Stimulated activated CD4-positive, alpha-beta T cell treated with anti-CD3 and anti-CD28 coated beads, Interleukin-1b, Interleukin-23, amount 100 ng/mL, for 24 hours (primary cell): ENCODE measurements around the gene SMG6.
"Not testable (repeated sequence)": the region's sequence is repeated elsewhere in the genome, so short reads cannot be mapped to it uniquely, and the experiment has no call there.

Experiments
- DNase-seq, 4 experiments: peaks; one replicate each; pipeline ENCODE4 v3.0.0-alpha.2; 2020; ENCODE audit warnings: low read depth in 4 of 4, low spot score in 1 of 4

Gene SMG6

DNA sequence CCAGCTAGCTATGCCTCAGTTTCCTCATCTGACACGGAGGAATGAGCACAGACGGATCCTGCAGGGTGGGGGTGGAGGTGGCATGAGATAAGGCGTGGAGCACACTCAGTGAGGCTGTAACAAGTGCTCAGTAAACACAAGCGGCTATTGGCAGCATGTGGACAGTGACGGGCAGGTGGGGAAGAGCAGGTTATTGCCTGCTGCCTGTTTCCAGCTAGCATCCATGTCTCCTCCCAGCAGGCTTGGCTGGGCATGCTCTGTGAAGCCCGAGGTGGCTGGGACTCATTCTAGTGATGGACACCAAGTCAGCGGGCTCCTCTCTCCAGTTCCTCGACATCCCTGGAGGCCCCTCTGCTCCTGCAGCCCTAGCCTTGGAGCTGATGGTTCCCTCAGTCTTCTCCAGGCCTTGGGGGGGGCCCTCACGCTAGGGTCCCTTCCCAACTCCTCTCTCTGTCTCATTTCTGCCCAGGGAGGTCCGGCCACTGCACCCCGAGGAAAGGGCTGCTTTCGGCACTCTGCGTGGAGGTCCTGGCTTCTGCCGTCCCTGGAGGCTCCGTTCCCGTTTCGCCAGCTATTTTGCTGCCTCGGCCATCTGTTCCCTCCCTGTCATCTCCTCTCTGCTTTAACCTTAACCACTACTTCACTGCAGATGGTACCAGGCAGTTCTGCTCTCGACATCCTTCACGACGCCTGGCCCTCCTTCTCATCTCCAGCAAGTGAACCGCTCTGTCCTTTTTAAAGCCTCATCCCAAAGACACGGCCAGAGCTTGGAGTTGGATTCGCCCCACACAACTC lies 284.7 kb downstream of the SMG6 start:
- no peak for DNase-seq

DNA sequence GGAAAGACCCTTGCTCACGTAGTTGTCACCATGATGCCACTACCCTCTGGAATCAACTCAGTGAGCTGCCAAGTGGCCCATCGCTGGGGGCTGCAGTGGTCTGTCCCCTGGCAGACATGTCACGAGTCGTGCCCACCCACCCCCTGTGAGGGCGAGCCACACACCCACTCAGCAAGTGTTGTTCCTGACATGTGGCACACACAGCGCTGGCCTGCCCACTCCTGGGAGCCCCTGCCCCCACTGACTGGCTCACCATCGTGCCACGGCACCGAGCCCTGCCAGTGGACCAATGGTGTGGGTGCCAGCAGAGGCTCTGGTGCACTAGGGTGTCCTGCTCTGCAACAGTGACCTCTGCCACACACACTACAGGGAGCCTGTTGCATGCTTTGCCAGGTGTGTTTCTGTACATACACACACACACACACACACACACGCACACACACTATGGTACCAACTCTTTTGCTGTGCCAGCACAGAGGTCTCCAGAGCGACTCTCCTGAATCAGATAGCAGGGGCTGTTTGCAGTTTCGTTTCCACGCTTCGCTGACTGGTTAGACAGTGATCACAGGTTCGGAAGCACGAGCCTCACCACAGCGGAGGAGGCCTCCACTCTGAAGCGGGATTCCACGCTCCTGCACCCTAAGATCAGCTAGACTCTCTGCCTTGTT lies 286.2 kb downstream of the SMG6 start:
- no peak for DNase-seq

DNA sequence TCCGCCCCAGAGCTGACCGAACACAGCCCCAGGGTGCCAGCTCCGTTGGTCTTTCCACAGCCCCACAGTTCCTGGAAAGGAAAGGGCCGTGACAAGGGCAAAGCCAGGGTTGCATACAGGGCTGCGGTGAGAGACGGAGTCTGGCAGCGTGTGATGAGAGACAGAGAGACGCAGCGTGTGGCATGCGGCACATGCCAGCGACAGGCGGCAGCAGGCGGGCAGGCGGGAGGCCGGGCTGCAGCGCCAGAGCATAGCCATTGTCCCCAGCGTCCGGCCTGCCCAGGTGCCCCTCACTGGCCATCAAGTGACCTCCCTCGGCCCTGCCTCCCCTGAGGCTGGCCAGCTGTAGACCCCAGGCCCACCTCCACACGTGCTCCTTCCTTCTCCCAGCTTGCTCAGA lies 287.1 kb downstream of the SMG6 start:
- DNase-seq = no peak

DNA sequence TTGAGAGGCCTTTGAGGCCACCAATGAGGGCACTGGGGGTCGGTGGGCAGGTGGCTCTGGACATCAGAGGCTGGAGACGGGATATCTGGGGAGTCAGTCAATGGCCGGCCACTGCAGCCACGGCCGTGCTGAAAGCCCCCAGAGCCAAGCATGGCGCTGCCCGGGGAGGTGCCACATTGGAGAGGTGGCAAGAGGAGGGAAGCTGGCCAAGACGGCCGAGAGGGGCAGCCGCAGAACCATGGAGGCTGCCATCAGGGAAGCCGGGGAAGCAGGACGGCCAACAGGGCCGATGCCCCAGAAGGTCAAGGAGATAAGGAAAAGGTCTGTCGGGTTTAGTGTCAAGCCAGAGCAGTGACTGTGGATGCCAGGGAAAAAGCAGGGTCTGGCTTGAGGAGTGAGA lies 288.3 kb downstream of the SMG6 start:
- DNase-seq = no peak

DNA sequence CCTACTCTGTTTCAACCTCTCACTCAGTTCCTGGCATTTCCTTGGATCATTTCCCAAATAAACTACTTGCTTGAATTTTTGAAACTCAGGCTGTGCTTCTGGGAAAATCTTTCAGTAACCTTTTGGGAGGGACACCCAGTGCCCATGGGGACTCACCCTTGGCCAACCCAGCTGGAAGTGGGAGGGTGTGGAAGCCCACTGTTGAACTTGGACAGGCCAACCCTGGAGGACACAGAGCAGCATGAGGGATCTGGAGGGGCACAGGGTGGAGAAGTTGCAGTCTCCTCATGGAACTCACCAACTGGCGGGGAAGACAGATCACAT lies 289.6 kb downstream of the SMG6 start:
- no peak for DNase-seq

DNA sequence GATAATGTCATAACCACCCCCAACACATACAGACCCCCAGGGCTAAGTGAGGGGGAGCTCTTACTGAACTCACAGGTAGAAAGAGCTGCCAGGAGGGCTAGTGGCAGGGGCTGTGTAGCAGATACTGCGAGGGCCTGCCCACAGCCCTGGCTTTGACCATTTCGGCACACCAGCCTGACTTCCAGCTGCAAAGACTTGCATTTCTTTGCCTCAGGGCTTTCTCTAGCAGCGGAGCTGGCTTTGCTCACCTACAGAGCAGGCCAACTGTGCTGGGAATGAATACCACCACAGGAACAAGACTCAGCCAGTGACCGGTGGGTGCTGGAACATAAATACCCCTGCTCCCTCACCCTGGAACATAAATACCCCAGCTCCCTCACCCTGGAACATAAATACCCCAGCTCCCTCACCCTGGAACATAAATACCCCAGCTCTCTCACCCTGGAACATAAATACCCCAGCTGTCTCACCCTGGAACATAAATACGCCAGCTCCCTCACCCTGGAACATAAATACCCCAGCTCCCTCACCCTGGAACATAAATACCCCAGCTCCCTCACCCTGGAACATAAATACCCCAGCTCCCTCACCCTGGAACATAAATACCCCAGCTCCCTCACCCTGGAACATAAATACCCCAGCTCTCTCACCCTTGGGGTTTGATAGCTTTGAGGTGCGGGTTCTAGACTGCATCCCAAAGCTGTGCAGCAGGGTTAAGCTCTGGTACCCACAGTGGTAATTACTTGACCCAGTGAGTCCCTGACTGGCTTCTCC lies 290.2 kb downstream of the SMG6 start:
- not testable (repeated sequence) for DNase-seq

DNA sequence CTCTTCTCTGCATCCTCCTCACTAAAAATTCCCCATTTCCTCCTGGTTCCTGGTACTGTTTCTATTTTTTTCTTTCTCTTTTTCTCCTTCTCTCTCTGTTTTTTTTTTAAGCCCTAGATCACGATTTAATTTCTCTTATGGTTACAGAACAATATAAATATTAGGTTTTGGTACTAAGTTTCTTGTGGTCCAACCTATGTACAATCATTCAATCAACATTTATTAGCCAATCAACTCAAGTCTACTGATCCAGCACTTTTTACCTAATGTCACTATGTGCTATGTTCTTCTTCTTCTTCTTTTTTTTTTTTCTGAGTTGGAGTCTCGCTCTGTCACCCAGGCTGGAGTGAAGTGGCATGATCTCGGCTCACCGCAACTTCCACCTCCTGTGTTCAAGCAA lies 291.1 kb downstream of the SMG6 start:
- DNase-seq = no peak

DNA sequence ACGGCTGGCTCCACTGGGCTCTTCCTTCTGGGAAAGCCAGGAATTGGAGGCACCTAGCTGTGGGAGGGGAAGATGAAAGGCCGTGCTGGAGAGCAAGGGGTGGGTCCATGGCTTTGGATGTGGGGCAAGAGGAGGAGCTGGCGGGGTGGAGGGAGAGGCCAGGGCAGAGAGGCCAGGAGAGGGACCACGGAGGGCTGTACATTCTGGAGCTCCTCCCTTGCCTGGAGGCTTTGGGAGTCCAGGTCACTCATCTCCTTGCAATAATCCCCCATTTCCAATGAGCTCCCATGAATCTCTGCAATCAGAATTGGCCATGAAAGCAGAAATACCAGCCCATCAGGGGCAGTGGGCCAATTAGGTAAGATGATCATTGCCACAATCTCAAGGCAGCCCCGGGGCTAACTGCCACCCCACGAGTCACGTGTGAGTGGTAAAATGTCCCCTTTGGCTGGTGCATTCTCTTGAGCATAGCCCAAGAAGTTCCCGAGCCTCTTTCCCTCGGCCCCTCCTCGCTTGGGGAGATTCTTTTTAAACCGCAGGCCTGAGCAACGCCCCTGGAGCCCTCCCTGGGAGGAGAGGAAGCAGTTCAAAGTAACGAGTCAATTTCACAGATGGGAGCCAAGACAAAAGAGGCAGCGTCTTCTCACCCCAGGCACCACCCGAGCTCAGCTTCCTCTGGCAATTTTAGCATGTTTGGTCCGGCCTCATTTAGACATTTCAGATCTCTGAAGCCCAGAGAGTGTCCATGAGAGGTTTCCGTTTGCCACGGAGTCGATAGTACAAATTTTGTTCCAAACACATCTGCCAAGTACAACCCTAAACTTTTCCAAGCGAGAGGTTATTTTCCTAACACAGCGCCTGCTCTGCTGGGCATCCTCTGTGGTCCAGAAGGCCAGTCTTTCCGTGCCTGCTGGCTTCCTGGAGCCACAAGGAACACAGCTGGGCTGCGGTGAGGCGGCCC lies 291.9 kb downstream of the SMG6 start:
- no peak for DNase-seq
